Panc1 (cell line): Measurements from ENCODE around the gene SPSB1.

Experiments
- POLR2AphosphoS5 ChIP-seq: IDR thresholded peaks from 2 replicates; pipeline ENCODE4 v1.6.1; 2012; ENCODE audit warnings: mild to moderate bottlenecking, low read depth, low read length, moderate library complexity
- TF ChIP-seq, protein P1 (sequence below): fragments of 450-650 bp; IDR thresholded peaks from 2 replicates; pipeline ENCODE4 v1.5.1; 2017; ENCODE audit warnings: mild to moderate bottlenecking

DNA sequence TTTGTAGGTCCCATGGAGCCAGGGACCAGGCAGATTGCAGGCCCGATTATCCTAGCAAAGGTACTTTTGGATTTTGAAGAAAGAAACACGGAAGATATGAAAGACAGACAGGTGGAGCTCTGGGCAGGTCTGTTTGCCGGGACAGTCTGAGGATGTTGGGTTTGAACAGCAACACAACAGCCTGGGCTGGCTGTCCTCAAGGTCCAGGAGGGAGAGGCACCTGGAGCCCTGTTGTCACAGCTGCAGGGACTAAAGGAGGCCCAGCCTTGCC lies 43.5 kb upstream of the SPSB1 start:
- TF ChIP-seq POLR2AphosphoS5 = no peak
- TF ChIP-seq, protein P1, sequence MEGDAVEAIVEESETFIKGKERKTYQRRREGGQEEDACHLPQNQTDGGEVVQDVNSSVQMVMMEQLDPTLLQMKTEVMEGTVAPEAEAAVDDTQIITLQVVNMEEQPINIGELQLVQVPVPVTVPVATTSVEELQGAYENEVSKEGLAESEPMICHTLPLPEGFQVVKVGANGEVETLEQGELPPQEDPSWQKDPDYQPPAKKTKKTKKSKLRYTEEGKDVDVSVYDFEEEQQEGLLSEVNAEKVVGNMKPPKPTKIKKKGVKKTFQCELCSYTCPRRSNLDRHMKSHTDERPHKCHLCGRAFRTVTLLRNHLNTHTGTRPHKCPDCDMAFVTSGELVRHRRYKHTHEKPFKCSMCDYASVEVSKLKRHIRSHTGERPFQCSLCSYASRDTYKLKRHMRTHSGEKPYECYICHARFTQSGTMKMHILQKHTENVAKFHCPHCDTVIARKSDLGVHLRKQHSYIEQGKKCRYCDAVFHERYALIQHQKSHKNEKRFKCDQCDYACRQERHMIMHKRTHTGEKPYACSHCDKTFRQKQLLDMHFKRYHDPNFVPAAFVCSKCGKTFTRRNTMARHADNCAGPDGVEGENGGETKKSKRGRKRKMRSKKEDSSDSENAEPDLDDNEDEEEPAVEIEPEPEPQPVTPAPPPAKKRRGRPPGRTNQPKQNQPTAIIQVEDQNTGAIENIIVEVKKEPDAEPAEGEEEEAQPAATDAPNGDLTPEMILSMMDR = no peak
